ENCODE measurements around the gene NTM. TPM values are rescaled to one million over a fixed set of nuclear protein-coding genes. Genes with fewer than 3 reads are reported as not detected.

The NTM gene
- total and polyA plus RNA-seq, 4 experiments from 2014 or later: not detected

DNA sequence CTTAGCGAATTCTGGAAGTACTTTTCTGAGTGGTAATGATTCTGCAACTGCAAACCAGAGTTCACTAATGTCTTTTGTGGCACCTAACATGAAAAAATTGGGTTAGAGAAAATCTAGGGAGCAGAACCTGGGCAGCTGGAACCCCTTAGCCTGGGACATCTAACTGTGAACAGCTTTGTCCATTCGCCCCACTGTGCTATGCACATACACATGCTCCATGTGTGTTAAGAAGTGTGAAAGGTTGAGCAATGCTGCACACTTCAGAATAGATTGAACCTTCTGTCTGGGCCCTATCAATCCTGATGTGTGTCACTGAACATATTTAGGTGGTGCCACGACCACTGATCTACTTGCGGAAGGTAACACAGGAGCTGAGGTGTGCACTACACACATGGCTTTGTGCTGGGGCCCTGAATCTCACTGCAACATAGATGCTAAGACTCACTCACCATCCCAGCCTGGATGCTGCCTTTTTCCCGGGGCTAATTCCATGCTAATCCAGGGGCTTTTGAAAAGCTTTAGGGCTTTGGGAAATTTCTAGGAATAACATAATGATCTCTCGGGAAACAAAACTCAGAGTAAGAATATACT is 976.2 kb downstream of the NTM start:
- H3K36me3 Mint-ChIP-seq: no peaks in the 10 kb centered on the region
- CTCF ChIA-PET (ENCODE audit: partially characterized antibody): no interaction called here
- Histone ChIP-seq H3K9me3 (ENCODE audit: control insufficient read depth in 1 of 2, low read length in 2 of 2) (no peaks in the 10 kb centered on the region), H3K36me3 (ENCODE audit: insufficient read depth, low read length) (no peaks in the 10 kb centered on the region), H3K4me1 (ENCODE audit: insufficient read depth, low read length) (peaks cover 11% of the 10 kb centered on the region), H3K4me3 (ENCODE audit: low read length in 2 of 2) (no peak overlapping the region), H3K27ac (ENCODE audit: low read depth, low read length) (no peak overlapping the region), H3K27me3 (ENCODE audit: insufficient read depth, low read length) (no peaks in the 10 kb centered on the region)
- peak overlapping the region in 1 of 8 donors; percentile 7 for H3K4me3 Mint-ChIP-seq
- H3K9me3 Mint-ChIP-seq: peaks cover 0 to 3% (median 0%) of the 10 kb centered on the region in 8 donors
- DNase-seq: no peak
- H3K27me3 Mint-ChIP-seq: peaks cover 0 to 2% of the 10 kb centered on the region in 2 donors
- intact Hi-C loops (cut with micrococcal nuclease): no loop called here
- POLR2A ChIA-PET (ENCODE audit: partially characterized antibody): no interaction called here
- peaks cover 0 to 12% (median 5%) of the 10 kb centered on the region in 4 donors for H3K4me1 Mint-ChIP-seq
- no peak overlapping the region for H3K27ac Mint-ChIP-seq

- peaks cover 0 to 12% (median 5%) of the 10 kb centered on the region in 4 donors for H3K4me1 Mint-ChIP-seq
- Histone ChIP-seq H3K27me3 (ENCODE audit: insufficient read depth, low read length) (no peaks in the 10 kb centered on the region), H3K4me1 (ENCODE audit: insufficient read depth, low read length) (peaks cover 11% of the 10 kb centered on the region), H3K27ac (ENCODE audit: low read depth, low read length) (no peak overlapping the region), H3K4me3 (ENCODE audit: low read length in 2 of 2) (no peak overlapping the region), H3K36me3 (ENCODE audit: insufficient read depth, low read length) (no peaks in the 10 kb centered on the region), H3K9me3 (ENCODE audit: control insufficient read depth in 1 of 2, low read length in 2 of 2) (no peaks in the 10 kb centered on the region)
- no peak for DNase-seq
- CTCF ChIA-PET (ENCODE audit: partially characterized antibody): no interaction called here
- H3K36me3 Mint-ChIP-seq: no peaks in the 10 kb centered on the region
- H3K9me3 Mint-ChIP-seq: peaks cover 0 to 3% (median 0%) of the 10 kb centered on the region in 8 donors
- POLR2A ChIA-PET (ENCODE audit: partially characterized antibody): no interaction called here
- H3K27me3 Mint-ChIP-seq: peaks cover 0 to 2% of the 10 kb centered on the region in 2 donors
- no peak overlapping the region for H3K27ac Mint-ChIP-seq
- H3K4me3 Mint-ChIP-seq: no peak overlapping the region
- intact Hi-C loops (cut with micrococcal nuclease): no loop called here
These were observed 977.0 kb downstream of the NTM start for GRCh38 chr11:132347156-132348090.

GRCh38 chr11:132349811-132350733 is 979.7 kb downstream of the NTM start:
- H3K27me3 ChIP-seq (ENCODE audit: insufficient read depth, low read length): no peaks in the 10 kb centered on the region
- no peaks in the 10 kb centered on the region for H3K9me3 ChIP-seq (ENCODE audit: control insufficient read depth in 1 of 2, low read length in 2 of 2)
- H3K27ac Mint-ChIP-seq: no peak overlapping the region
- no peak overlapping the region for H3K27ac ChIP-seq (ENCODE audit: low read depth, low read length)
- no peaks in the 10 kb centered on the region for H3K9me3 Mint-ChIP-seq
- POLR2A ChIA-PET (ENCODE audit: partially characterized antibody): no interaction called here
- no peak overlapping the region for H3K4me3 ChIP-seq (ENCODE audit: low read length in 2 of 2)
- CTCF ChIA-PET (ENCODE audit: partially characterized antibody): no interaction called here
- peaks cover 11% of the 10 kb centered on the region for H3K4me1 ChIP-seq (ENCODE audit: insufficient read depth, low read length)
- no peaks in the 10 kb centered on the region for H3K36me3 ChIP-seq (ENCODE audit: insufficient read depth, low read length)
- peaks cover 0 to 2% of the 10 kb centered on the region in 2 donors for H3K27me3 Mint-ChIP-seq
- no peaks in the 10 kb centered on the region for H3K36me3 Mint-ChIP-seq
- H3K4me1 Mint-ChIP-seq: peaks cover 0 to 12% (median 6%) of the 10 kb centered on the region in 4 donors
- no peak for DNase-seq
- intact Hi-C loops (cut with micrococcal nuclease): no loop called here
- H3K4me3 Mint-ChIP-seq: no peak overlapping the region

DNA sequence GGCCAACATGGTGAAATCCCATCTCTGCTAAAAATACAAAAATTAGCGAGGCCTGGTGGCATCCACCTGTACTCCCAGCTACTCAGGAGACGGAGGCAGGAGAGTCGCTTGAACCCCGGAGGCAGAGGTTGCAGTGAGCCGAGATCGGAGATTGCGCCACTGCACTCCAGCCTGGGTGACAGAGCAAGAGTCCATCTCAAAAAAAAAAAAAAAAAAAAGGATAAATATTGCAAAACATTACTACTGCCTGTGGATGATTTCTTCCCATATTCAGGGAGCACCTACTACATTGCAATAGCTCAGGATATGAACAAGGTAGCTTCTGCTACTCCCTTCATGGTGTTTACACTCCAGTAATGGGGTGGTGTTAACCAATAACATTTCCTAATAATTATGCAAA is 980.6 kb downstream of the NTM start:
- Histone ChIP-seq H3K4me1 (ENCODE audit: insufficient read depth, low read length) (peaks cover 11% of the 10 kb centered on the region), H3K27ac (ENCODE audit: low read depth, low read length) (no peak overlapping the region), H3K36me3 (ENCODE audit: insufficient read depth, low read length) (no peaks in the 10 kb centered on the region), H3K9me3 (ENCODE audit: control insufficient read depth in 1 of 2, low read length in 2 of 2) (no peaks in the 10 kb centered on the region), H3K4me3 (ENCODE audit: low read length in 2 of 2) (no peak overlapping the region), H3K27me3 (ENCODE audit: insufficient read depth, low read length) (no peaks in the 10 kb centered on the region)
- no peak overlapping the region for H3K27ac Mint-ChIP-seq
- H3K36me3 Mint-ChIP-seq: no peaks in the 10 kb centered on the region
- H3K27me3 Mint-ChIP-seq: peaks cover 0 to 2% of the 10 kb centered on the region in 2 donors
- DNase-seq: no peak
- ChIA-PET CTCF (ENCODE audit: partially characterized antibody) (interaction anchor here (0.7 kb wide), 1 partner anchor 184 kb away, joined by 3 read pairs; no protein-coding TSS in a partner anchor), POLR2A (ENCODE audit: partially characterized antibody) (no interaction called here)
- peaks cover 0 to 12% (median 6%) of the 10 kb centered on the region in 4 donors for H3K4me1 Mint-ChIP-seq
- no peak overlapping the region for H3K4me3 Mint-ChIP-seq
- H3K9me3 Mint-ChIP-seq: no peaks in the 10 kb centered on the region
- intact Hi-C loops (cut with micrococcal nuclease): no loop called here

- no peak for DNase-seq
These were observed 982.1 kb downstream of the NTM start for GRCh38 chr11:132352497-132352896.

DNA sequence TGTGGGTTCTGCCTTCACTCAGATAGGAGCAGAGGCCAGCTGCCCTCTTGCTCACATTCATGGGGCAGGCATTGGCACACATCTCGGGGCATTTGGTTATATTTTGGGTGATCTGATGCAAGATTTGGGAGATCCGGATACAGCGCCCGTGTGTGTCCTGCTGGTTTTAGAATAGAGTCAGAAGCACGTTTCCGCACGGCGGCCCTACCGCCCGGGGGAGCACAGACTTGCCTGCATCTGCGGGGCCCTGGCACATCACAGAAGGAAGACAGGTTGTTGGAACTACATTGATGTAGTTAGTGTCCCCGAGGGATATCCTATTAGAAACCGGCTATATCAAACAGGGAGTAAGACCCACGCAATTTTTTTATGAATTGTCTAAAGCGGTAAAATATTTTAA is 982.8 kb downstream of the NTM start:
- H3K27me3 ChIP-seq (ENCODE audit: insufficient read depth, low read length): no peaks in the 10 kb centered on the region
- no peak overlapping the region for H3K4me3 Mint-ChIP-seq
- peaks cover 4% of the 10 kb centered on the region for H3K4me1 ChIP-seq (ENCODE audit: insufficient read depth, low read length)
- no peak overlapping the region for H3K27ac Mint-ChIP-seq
- peaks cover 0 to 2% of the 10 kb centered on the region in 2 donors for H3K27me3 Mint-ChIP-seq
- ChIA-PET CTCF (ENCODE audit: partially characterized antibody) (no interaction called here), POLR2A (ENCODE audit: partially characterized antibody) (no interaction called here)
- no peaks in the 10 kb centered on the region for H3K36me3 ChIP-seq (ENCODE audit: insufficient read depth, low read length)
- H3K9me3 Mint-ChIP-seq: peaks cover 0 to 2% (median 0%) of the 10 kb centered on the region in 8 donors
- intact Hi-C loops (cut with micrococcal nuclease): no loop called here
- no peak for DNase-seq
- H3K9me3 ChIP-seq (ENCODE audit: control insufficient read depth in 1 of 2, low read length in 2 of 2): no peaks in the 10 kb centered on the region
- H3K4me3 ChIP-seq (ENCODE audit: low read length in 2 of 2): no peak overlapping the region
- H3K27ac ChIP-seq (ENCODE audit: low read depth, low read length): no peak overlapping the region
- H3K4me1 Mint-ChIP-seq: peaks cover 3 to 12% (median 9%) of the 10 kb centered on the region in 4 donors
- H3K36me3 Mint-ChIP-seq: no peaks in the 10 kb centered on the region

More at GRCh38 chr11:132352497-132352896, 982.1 kb downstream of the NTM start:
- H3K27ac ChIP-seq (ENCODE audit: low read depth, low read length): no peak overlapping the region
- CTCF ChIA-PET (ENCODE audit: partially characterized antibody): no interaction called here
- POLR2A ChIA-PET (ENCODE audit: partially characterized antibody): no interaction called here
- no peaks in the 10 kb centered on the region for H3K27me3 ChIP-seq (ENCODE audit: insufficient read depth, low read length)
- peaks cover 0 to 2% of the 10 kb centered on the region in 2 donors for H3K27me3 Mint-ChIP-seq
- no peak overlapping the region for H3K4me3 ChIP-seq (ENCODE audit: low read length in 2 of 2)
- H3K4me3 Mint-ChIP-seq: no peak overlapping the region
- H3K36me3 Mint-ChIP-seq: no peaks in the 10 kb centered on the region
- intact Hi-C loops (cut with micrococcal nuclease): no loop called here
- no peaks in the 10 kb centered on the region for H3K9me3 ChIP-seq (ENCODE audit: control insufficient read depth in 1 of 2, low read length in 2 of 2)
- peaks cover 0 to 2% (median 0%) of the 10 kb centered on the region in 8 donors for H3K9me3 Mint-ChIP-seq
- H3K36me3 ChIP-seq (ENCODE audit: insufficient read depth, low read length): no peaks in the 10 kb centered on the region
- H3K27ac Mint-ChIP-seq: no peak overlapping the region
- H3K4me1 Mint-ChIP-seq: peaks cover 0 to 12% (median 7%) of the 10 kb centered on the region in 4 donors
- H3K4me1 ChIP-seq (ENCODE audit: insufficient read depth, low read length): peaks cover 3% of the 10 kb centered on the region

All from CD4-positive, alpha-beta memory T cell (primary cell).